ENCODE results near the gene ELOVL2.

ELOVL2 gene

GRCh38 chr6:10976571-10976970 lies 67.5 kb downstream of the ELOVL2 start:
- DNase-seq = no peak

DNA sequence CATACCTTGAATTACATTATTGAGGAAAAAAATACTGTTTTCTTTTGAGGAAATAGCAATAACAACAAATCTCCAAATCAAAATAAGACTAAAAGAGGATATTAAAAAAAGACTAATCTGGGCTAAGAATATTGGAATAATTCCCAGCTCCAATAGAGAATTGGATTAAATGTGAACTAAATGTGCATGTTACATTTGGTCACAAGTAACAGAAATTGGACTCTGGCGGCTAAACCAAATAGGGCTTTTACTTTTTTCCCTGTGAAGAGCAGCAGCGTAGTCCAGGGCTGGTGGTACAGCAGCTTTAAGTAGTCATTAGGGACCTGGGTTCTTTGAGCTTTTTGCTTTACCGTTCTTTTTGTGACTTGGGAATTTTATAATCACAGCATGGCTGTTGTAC lies 71.9 kb downstream of the ELOVL2 start:
- no peak for DNase-seq

- DNase-seq = no peak
These were observed 73.4 kb downstream of the ELOVL2 start for GRCh38 chr6:10970731-10971130.

- DNase-seq = no peak
These were observed 75.3 kb downstream of the ELOVL2 start for GRCh38 chr6:10968776-10969175.

DNA sequence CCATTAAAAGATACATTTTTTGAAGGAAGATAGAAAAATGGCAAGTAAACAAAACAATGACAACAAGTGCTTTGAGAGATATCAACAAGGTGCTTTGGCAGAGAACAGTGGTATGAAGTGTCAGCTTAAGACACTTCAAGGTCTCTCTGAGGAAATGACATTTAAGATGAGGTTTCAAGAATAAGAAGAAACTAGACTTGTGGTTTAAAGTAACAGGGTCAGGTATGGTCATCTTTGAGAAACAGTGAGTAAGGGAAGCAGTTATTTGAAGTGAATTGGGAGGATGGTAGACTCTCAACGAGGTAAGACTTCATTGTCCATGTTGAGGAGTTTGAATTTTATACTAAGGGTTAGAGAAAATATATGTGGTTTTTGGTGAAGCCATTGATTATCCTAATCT lies 79.4 kb downstream of the ELOVL2 start:
- no peak for DNase-seq

DNA sequence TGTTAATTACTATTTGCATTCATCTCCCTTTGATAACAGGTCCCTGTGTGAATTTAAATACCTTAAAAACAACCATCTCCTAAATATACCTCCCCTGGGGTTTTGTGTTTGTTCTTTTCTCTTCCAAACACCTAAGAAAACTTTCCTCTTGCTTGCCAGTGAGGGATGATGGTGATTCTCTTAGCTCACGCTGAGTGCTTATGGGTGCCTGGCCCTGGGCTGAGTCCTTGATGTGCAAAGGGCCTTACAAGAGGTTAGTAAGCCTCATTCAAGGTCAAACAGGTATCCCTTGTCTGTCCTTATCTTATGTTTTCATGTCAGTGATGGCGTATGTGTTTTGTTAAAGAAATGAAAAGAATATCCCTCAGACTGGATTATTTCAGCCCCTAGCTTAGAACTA lies 81.0 kb downstream of the ELOVL2 start:
- no peak for DNase-seq

DNA sequence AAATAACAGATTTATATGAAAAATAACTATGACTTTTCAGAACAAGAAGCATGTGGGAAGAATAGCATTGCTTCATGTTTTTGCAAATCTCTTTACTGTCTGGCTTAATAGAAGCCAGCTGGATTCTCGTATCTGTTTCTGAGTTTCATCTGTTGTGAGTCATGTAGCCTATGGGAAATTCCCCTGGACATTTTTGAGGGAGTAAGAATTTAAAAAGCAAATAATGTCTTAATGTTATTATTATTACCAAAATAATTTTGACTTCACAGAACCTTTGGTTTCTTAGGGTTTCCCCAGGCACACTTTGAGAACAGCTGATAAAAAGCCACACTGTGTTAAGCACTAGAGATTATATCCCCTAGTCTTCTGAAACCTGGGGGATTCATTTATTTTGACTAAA lies 81.4 kb downstream of the ELOVL2 start:
- DNase-seq = no peak

DNA sequence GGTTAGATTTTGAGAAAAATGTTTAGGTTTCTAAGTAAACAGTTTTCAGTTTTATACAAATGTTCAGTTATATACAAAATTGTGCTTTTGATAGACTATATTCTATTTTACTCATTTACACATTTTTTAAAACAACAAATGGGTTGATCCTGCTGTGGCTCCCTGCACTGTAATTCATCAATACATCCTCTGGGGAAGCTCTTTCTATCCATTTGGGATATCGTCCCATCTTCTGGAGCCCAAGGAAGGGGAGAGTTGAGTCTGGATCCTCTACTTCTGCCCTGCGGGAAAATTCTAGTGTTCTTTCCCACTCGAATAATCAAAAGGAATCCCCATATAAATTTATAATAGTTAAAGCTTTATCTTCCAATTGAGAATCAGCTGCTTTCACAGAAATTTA lies 82.3 kb downstream of the ELOVL2 start:
- DNase-seq = no peak

DNA sequence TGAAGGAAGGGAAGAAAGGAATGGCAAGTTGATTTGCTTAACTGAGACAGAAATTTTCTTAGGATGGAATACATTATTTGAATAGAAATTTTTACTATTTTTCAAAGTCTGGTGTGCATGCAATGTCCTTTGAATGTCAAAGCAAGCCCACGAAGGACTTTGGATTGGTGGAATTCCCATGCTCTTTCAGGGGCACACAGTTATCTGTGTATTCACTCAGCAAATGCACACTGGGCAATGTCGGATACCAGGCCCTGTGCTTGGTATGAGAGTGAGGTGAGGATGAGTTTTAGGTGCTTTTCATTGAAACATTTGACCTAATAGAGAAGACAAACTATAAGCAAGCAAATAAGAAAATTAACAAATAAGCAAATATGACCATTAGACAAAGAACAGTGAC lies 83.9 kb downstream of the ELOVL2 start:
- no peak for DNase-seq

DNA sequence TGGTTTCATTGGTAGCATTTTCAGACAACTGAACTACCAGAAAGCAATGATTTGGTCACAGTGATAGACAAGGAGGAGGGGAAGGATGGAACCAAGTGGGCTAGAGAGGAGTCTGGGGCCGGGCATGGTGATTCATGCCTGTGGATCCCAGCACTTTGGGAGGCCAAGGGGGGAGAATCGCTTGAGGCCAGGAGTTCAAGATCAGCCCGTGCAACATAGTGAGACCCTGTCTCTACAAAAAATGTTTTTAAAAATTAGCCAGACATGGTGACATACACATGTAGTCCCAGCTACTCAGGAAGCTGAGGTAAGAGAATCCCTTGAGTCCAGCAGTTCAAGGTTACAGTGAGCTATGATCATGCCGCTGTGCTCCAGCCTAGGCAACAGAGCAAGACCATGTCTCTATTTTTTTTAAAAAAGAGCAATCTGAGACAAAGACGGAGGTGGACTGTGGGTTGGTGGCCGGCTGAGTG lies 86.7 kb downstream of the ELOVL2 start:
- no peak for DNase-seq

- DNase-seq = no peak
These were observed 87.3 kb downstream of the ELOVL2 start for GRCh38 chr6:10956776-10957175.

GRCh38 chr6:10954590-10955010 lies 89.5 kb downstream of the ELOVL2 start:
- DNase-seq = peak; percentile 86

- no peak for DNase-seq
These were observed 92.3 kb downstream of the ELOVL2 start for GRCh38 chr6:10951675-10952282.

GRCh38 chr6:10949579-10950490 lies 94.3 kb downstream of the ELOVL2 start:
- DNase-seq = no peak

GRCh38 chr6:10947966-10948365 lies 96.1 kb downstream of the ELOVL2 start:
- DNase-seq = no peak

- no peak for DNase-seq
These were observed 98.3 kb downstream of the ELOVL2 start for GRCh38 chr6:10945845-10946244.

DNA sequence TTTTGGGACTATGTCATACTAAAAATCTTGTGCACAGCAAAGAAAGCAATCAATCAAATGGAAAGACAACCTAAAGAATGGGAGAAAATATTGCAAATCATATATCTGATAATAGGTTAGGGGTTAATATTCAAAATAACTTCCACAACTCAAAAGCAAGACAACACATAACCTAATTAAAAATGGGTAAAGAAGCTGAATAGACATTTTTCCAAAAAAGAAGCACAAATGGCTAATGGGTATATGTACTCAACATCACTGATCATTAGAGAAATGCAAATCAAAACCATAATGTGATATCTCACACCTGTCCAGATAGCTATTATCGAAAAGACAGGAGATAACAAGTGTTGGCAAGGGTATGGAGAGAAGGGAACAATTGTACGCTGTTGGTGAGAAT lies 104.3 kb downstream of the ELOVL2 start:
- DNase-seq = no peak

- DNase-seq = no peak
These were observed 111.0 kb downstream of the ELOVL2 start for GRCh38 chr6:10933126-10933525.

All from activated CD4-positive, alpha-beta T cell treated with anti-CD3 and anti-CD28 coated beads for 48 hours (primary cell).